Hematopoietic multipotent progenitor cell treated with erythropoietin and hydrocortisone succinate and interleukin-3 and kit ligand, for 6 days (in vitro differentiated cells): ENCODE results near the gene TM9SF4.

Experiments used
- DNase-seq: peaks from one replicate; pipeline ENCODE4 v3.0.0-alpha.2; 2015

TM9SF4 gene

GRCh38 chr20:32109392-32110172 is at the start of gene TM9SF4:
Gene TM9SF4 (plus strand): TSS chr20:32109714. CDS start chr20:32109741, 27 bp downstream.
- DNase-seq = peak; percentile 97

- DNase-seq = peak; percentile 74
Observed at GRCh38 chr20:32062776-32063170, 46.7 kb upstream of the TM9SF4 start.

GRCh38 chr20:32063695-32064094 is 45.8 kb upstream of the TM9SF4 start:
- DNase-seq = peak; percentile 36

GRCh38 chr20:32064667-32065066 is 44.8 kb upstream of the TM9SF4 start:
- DNase-seq = no peak

- DNase-seq = no peak
Observed at GRCh38 chr20:32067234-32067821, 42.2 kb upstream of the TM9SF4 start.

- DNase-seq = no peak
Observed at GRCh38 chr20:32068174-32068573, 41.3 kb upstream of the TM9SF4 start.

GRCh38 chr20:32069711-32070110 is 39.8 kb upstream of the TM9SF4 start:
- DNase-seq = no peak

GRCh38 chr20:32070282-32070681 is 39.2 kb upstream of the TM9SF4 start:
- DNase-seq = no peak

- no peak for DNase-seq
Observed at GRCh38 chr20:32070690-32071213, 38.8 kb upstream of the TM9SF4 start.

GRCh38 chr20:32071395-32072167 is 37.9 kb upstream of the TM9SF4 start:
- DNase-seq = no peak

- no peak for DNase-seq
Observed at GRCh38 chr20:32072168-32072750, 37.3 kb upstream of the TM9SF4 start.

GRCh38 chr20:32075534-32075933 is 34.0 kb upstream of the TM9SF4 start:
- no peak for DNase-seq

GRCh38 chr20:32077190-32077589 is 32.3 kb upstream of the TM9SF4 start:
- DNase-seq = peak; percentile 40

- DNase-seq = no peak
Observed at GRCh38 chr20:32078322-32078721, 31.2 kb upstream of the TM9SF4 start.

- peak; percentile 41 for DNase-seq
Observed at GRCh38 chr20:32078791-32079190, 30.7 kb upstream of the TM9SF4 start.

- no peak for DNase-seq
Observed at GRCh38 chr20:32079655-32080109, 29.8 kb upstream of the TM9SF4 start.

- DNase-seq = no peak
Observed at GRCh38 chr20:32080783-32081182, 28.7 kb upstream of the TM9SF4 start.

- no peak for DNase-seq
Observed at GRCh38 chr20:32083469-32083868, 26.0 kb upstream of the TM9SF4 start.

- no peak for DNase-seq
Observed at GRCh38 chr20:32087070-32087469, 22.4 kb upstream of the TM9SF4 start.

- DNase-seq = no peak
Observed at GRCh38 chr20:32088759-32089158, 20.8 kb upstream of the TM9SF4 start.

- no peak for DNase-seq
Observed at GRCh38 chr20:32089637-32090362, 19.7 kb upstream of the TM9SF4 start.

GRCh38 chr20:32091888-32092346 is 17.6 kb upstream of the TM9SF4 start:
- peak; percentile 87 for DNase-seq
